K562 (cell line): Measurements from ENCODE around the gene GPX6. TPM values are rescaled to one million over a fixed set of nuclear protein-coding genes. Genes with fewer than 3 reads are reported as not detected.

Source experiments
- CC2D1A ChIP-seq: fragments of 450-650 bp; IDR thresholded peaks from 2 replicates; pipeline ENCODE4 v1.6.1; 2017; ENCODE audit warnings: mild to moderate bottlenecking
- CEBPB ChIP-seq: fragments of 450-650 bp; IDR thresholded peaks from 2 replicates; pipeline ENCODE4 v1.6.1; 2016; ENCODE audit warnings: missing genetic modification characterization, missing compliant biosample characterization
- CREB1 ChIP-seq, 2 experiments: sonication (generic) in 1 of 2; formaldehyde crosslinking in 1 of 2; IDR thresholded peaks; 2 replicates each; pipeline versions ENCODE4 v1.6.1 to v1.8.0; 2012 to 2022; ENCODE audit warnings: inconsistent platforms in 1 of 2, mild to moderate bottlenecking in 1 of 2, missing genetic modification reagents in 1 of 2, moderate library complexity in 1 of 2
- CTBP1 ChIP-seq: fragments of 450-650 bp; IDR thresholded peaks from 2 replicates; pipeline ENCODE4 v1.6.1; 2016; ENCODE audit warnings: borderline replicate concordance
- DIDO1 ChIP-seq: fragments of 450-650 bp; IDR thresholded peaks from 2 replicates; pipeline ENCODE4 v1.6.1; 2016; ENCODE audit warnings: low read depth, missing biosample characterization, missing genetic modification characterization
- FIP1L1 ChIP-seq: fragments of 200-400 bp; formaldehyde crosslinking; IDR thresholded peaks from 2 replicates; pipeline ENCODE4 v1.6.1; 2018; ENCODE audit warnings: mild to moderate bottlenecking, low read depth, low read length; ENCODE audit not compliant: poor library complexity, severe bottlenecking
- FOSL1 ChIP-seq: fragments of 200-800 bp; sonication (Bioruptor generic); conservative IDR thresholded peaks from 2 replicates; pipeline ENCODE4 v1.6.1; 2016; ENCODE audit warnings: missing genetic modification characterization, missing compliant biosample characterization
- FOXK2 ChIP-seq, 2 experiments: fragments of 450-650 bp; IDR thresholded peaks in 1 of 2; conservative IDR thresholded peaks in 1 of 2; 2 replicates each; pipeline ENCODE4 v1.6.1; 2016; ENCODE audit warnings: low read depth in 2 of 2, mild to moderate bottlenecking in 1 of 2
- FOXM1 ChIP-seq, 2 experiments: fragments of 450-650 bp in 1 of 2; sonication (generic) in 1 of 2; formaldehyde crosslinking in 1 of 2; IDR thresholded peaks; 2 replicates each; pipeline versions ENCODE4 v1.6.1 to v1.9.0; 2017 to 2022; ENCODE audit warnings: low read depth in 2 of 2, mild to moderate bottlenecking in 2 of 2, missing genetic modification reagents in 1 of 2, moderate library complexity in 1 of 2
- HDGF ChIP-seq: fragments of 450-650 bp; IDR thresholded peaks from 2 replicates; pipeline ENCODE4 v1.6.1; 2016
- HES1 ChIP-seq: fragments of 450-650 bp; IDR thresholded peaks from 2 replicates; pipeline ENCODE4 v1.6.1; 2016; ENCODE audit warnings: low read depth, mild to moderate bottlenecking, moderate library complexity
- HMG20A ChIP-seq: fragments of 450-650 bp; formaldehyde crosslinking; conservative IDR thresholded peaks from 2 replicates; pipeline ENCODE4 v1.4.0; 2020; ENCODE audit warnings: mild to moderate bottlenecking, mixed read lengths
- JUND ChIP-seq, 2 experiments: IDR thresholded peaks; 2 replicates in 1 of 2; 3 replicates in 1 of 2; pipeline ENCODE4 v1.6.1; 2011; ENCODE audit warnings: borderline replicate concordance in 2 of 2, low read depth in 2 of 2, low read length in 2 of 2, improper control_type of control experiment in 1 of 2, missing biosample characterization in 1 of 2, missing genetic modification characterization in 1 of 2, missing genetic modification reagents in 1 of 2
- MTA1 ChIP-seq: fragments of 450-650 bp; IDR thresholded peaks from 2 replicates; pipeline ENCODE4 v1.6.1; 2017; ENCODE audit warnings: borderline replicate concordance
- MTA3 ChIP-seq: fragments of 450-650 bp; formaldehyde crosslinking; IDR thresholded peaks from 2 replicates; pipeline ENCODE4 v1.6.1; 2017; ENCODE audit warnings: mild to moderate bottlenecking, borderline replicate concordance
- MYNN ChIP-seq, 2 experiments: sonication (generic); formaldehyde crosslinking in 1 of 2; IDR thresholded peaks; 2 replicates each; pipeline versions ENCODE4 v1.5.0 to v1.6.1; 2016 to 2020; ENCODE audit warnings: antibody characterized with exemption in 1 of 2, missing genetic modification reagents in 1 of 2
- NR0B1 ChIP-seq: fragments of 450-650 bp; IDR thresholded peaks from one replicate; pipeline ENCODE4 v1.6.1; 2018; ENCODE audit warnings: mild to moderate bottlenecking, moderate library complexity; ENCODE audit not compliant: partially characterized antibody
- NUFIP1 ChIP-seq: fragments of 450-650 bp; IDR thresholded peaks from 2 replicates; pipeline ENCODE4 v1.6.1; 2018; ENCODE audit not compliant: partially characterized antibody
- PML ChIP-seq: IDR thresholded peaks from 2 replicates; pipeline ENCODE4 v1.6.1; 2012; ENCODE audit warnings: low read length, inconsistent platforms
- POU5F1 ChIP-seq: fragments of 150-350 bp; IDR thresholded peaks from 2 replicates; pipeline ENCODE4 v1.6.1; 2014; ENCODE audit warnings: borderline replicate concordance, low read length, low read depth, mild to moderate bottlenecking; ENCODE audit not compliant: partially characterized antibody
- TCF3 ChIP-seq: sonication (generic); formaldehyde crosslinking; IDR thresholded peaks from 2 replicates; pipeline ENCODE4 v1.4.0; 2020; ENCODE audit warnings: mild to moderate bottlenecking, missing genetic modification reagents
- U2AF1 ChIP-seq: fragments of 200-400 bp; formaldehyde crosslinking; optimal IDR thresholded peaks from 2 replicates; pipeline ENCODE3; 2017; ENCODE audit warnings: mild to moderate bottlenecking, low read depth, low read length, moderate library complexity
- ZFP36 ChIP-seq: fragments of 150-350 bp; IDR thresholded peaks from 2 replicates; pipeline ENCODE4 v1.6.1; 2018; ENCODE audit warnings: low read length, low read depth; ENCODE audit not compliant: partially characterized antibody
- ZNF12 ChIP-seq: sonication (generic); formaldehyde crosslinking; IDR thresholded peaks from 2 replicates; pipeline ENCODE4 v1.4.0; 2020; ENCODE audit warnings: mild to moderate bottlenecking, missing genetic modification reagents
- ZNF639 ChIP-seq, 2 experiments: fragments of 200-800 bp in 1 of 2; sonication (Bioruptor generic) in 1 of 2; sonication (generic) in 1 of 2; formaldehyde crosslinking in 1 of 2; IDR thresholded peaks in 1 of 2; conservative IDR thresholded peaks in 1 of 2; 2 replicates each; pipeline versions ENCODE4 v1.5.0 to v1.6.1; 2016 to 2020; ENCODE audit warnings: missing compliant biosample characterization in 1 of 2, missing genetic modification characterization in 1 of 2, missing genetic modification reagents in 1 of 2
- ZZZ3 ChIP-seq: fragments of 450-650 bp; IDR thresholded peaks from 2 replicates; pipeline ENCODE4 v1.6.1; 2016; ENCODE audit warnings: antibody characterized with exemption, mild to moderate bottlenecking, moderate library complexity
- polyA plus RNA-seq, 8 experiments: library from polyadenylated mRNA; depleted of rRNA in 4 of 8; stranded (reverse) in 5 of 8; unstranded in 3 of 8; fragments of >200 nt; fragmentation: Nextera tagmentation in 2 of 8; fragmentation: Illumina TruSeq in 1 of 8; extraction: Ambion mirVana in 2 of 8; extraction: Trizol in 1 of 8; gene quantifications; 2 replicates each; pipeline versions ENCODE4 v1.2.1 to v1.2.3, GENCODE V29; 2011 to 2014; ENCODE audit warnings: inconsistent platforms in 1 of 8, missing spikeins in 1 of 8
- total RNA-seq, 7 experiments: library from RNA; depleted of rRNA in 6 of 7; stranded (reverse); fragments of >200 nt in 6 of 7; fragmentation: Illumina TruSeq in 2 of 7; extraction: Trizol in 2 of 7; gene quantifications; 2 replicates each; pipeline versions ENCODE4 v1.2.1 to v1.2.3, GENCODE V29; 2011 to 2021; ENCODE audit warnings: low replicate concordance in 1 of 7

The GPX6 gene
- total and polyA plus RNA-seq, 9 of the 15 experiments (the other 6 are each of a cell fraction or from before 2014, with no cell fraction given): not detected

GRCh38 chr6:28505733-28506132 is 9.9 kb downstream of the GPX6 start (continued):
- no peak for TF ChIP-seq ZNF12 (CRISPR knock-in tag)
- no peak for TF ChIP-seq CREB1 (IDR thresholded peaks at IDR 0.05)
- TF ChIP-seq CREB1 (CRISPR knock-in tag; IDR thresholded peaks at IDR 0.05): no peak
- no peak for TF ChIP-seq ZZZ3
- TF ChIP-seq PML: peak; percentile 20; the same call in 1 of the 2 replicates
- TF ChIP-seq NR0B1: no peak
- TF ChIP-seq HMG20A (CRISPR knock-in tag): no peak
- TF ChIP-seq HES1: 0 out of 2 replicates have a peak, but pooled peaks have one; percentile 24
- 0 out of 2 replicates have a peak, but pooled peaks have one; percentile 19 for TF ChIP-seq FOSL1
- TF ChIP-seq FOXM1 (IDR thresholded peaks at IDR 0.05; ENCODE audit: low read depth): peak; percentile 46; the same call in 1 of the 2 replicates
- TF ChIP-seq FOXM1 (CRISPR knock-in tag; IDR thresholded peaks at IDR 0.05; ENCODE audit: low read depth): no peak
- no peak for TF ChIP-seq FIP1L1
- TF ChIP-seq JUND (IDR thresholded peaks at IDR 0.05; ENCODE audit: borderline replicate concordance, low read depth, low read length): peak; percentile 10; the same call in 1 of the 2 replicates
- no peak for TF ChIP-seq JUND (tag; IDR thresholded peaks at IDR 0.05; ENCODE audit: borderline replicate concordance, low read depth, low read length)
- no peak for TF ChIP-seq U2AF1
- TF ChIP-seq ZNF639 (CRISPR knock-in tag; conservative IDR thresholded peaks at IDR 0.05 in 1 of 2, IDR thresholded peaks at IDR 0.05 in 1 of 2): no peak
- TF ChIP-seq NUFIP1: no peak
- peak; percentile 55 for TF ChIP-seq CEBPB (tag)
- TF ChIP-seq ZFP36: peak; percentile 9
- TF ChIP-seq MTA1: no peak
- no peak for TF ChIP-seq FOXK2 (conservative IDR thresholded peaks at IDR 0.05 in 1 of 2, IDR thresholded peaks at IDR 0.05 in 1 of 2; ENCODE audit: low read depth in 2 of 2)
- peak; percentile 85 for TF ChIP-seq TCF3 (CRISPR knock-in tag)
- TF ChIP-seq DIDO1 (tag): no peak
- TF ChIP-seq POU5F1: no peak
- no peak for TF ChIP-seq MYNN (IDR thresholded peaks at IDR 0.05)
- TF ChIP-seq MYNN (CRISPR knock-in tag; IDR thresholded peaks at IDR 0.05): no peak
- peak; percentile 6; the same call in 1 of the 2 replicates for TF ChIP-seq MTA3
- no peak for TF ChIP-seq HDGF
- TF ChIP-seq CC2D1A: no peak
- peak; percentile 44; the same call in 1 of the 2 replicates for TF ChIP-seq CTBP1
